ENCODE results near the gene ALDH1A2. TPM values are rescaled to one million over a fixed set of nuclear protein-coding genes. Genes with fewer than 3 reads are reported as not detected.

The ALDH1A2 gene
- polyA plus RNA-seq, 3 donors = 0.41 to 5.1 (median 3.4) TPM

GRCh38 chr15:58048261-58048660 is 17.2 kb downstream of the ALDH1A2 start:
- peaks cover 0 to 3% (median 2%) of the 10 kb centered on the region in 7 donors for H3K9me3 Mint-ChIP-seq

GRCh38 chr15:58047149-58047548 is 18.4 kb downstream of the ALDH1A2 start:
- Mint-ChIP-seq H3K9me3 (peaks cover 0 to 3% (median 2%) of the 10 kb centered on the region in 7 donors), H3K27me3 (ENCODE audit: low read depth in 3 of 3) (peaks cover 2 to 4% (median 2%) of the 10 kb centered on the region in 3 donors), H3K36me3 (no peaks in the 10 kb centered on the region), H3K4me1 (peaks cover 19% of the 10 kb centered on the region), H3K27ac (no peak overlapping the region), H3K4me3 (no peak overlapping the region)
- DNase-seq = no peak
- no peaks in the 10 kb centered on the region for H3K9me3 ChIP-seq (replicated peaks in 1 of 2; ENCODE audit: control insufficient read depth in 1 of 2, insufficient read depth in 1 of 2, low read length in 2 of 2)
- WGBS (ENCODE audit: insufficient coverage) = no CpG with 5 or more reads among the region's 2 CpGs
- H2AFZ ChIP-seq (ENCODE audit: insufficient read depth, low read depth, low read length, poor library complexity, severe bottlenecking) = no peak overlapping the region
- no peak for TF ChIP-seq CTCF (IDR thresholded peaks at IDR 0.05)
- H3K9ac ChIP-seq (ENCODE audit: insufficient read depth, low read length, poor library complexity, severe bottlenecking) = no peak overlapping the region
- intact Hi-C loops (cut with micrococcal nuclease) = no loop called here
- peaks cover 0 to 4% of the 10 kb centered on the region in 2 donors for H3K4me1 ChIP-seq (ENCODE audit: control insufficient read depth in 1 of 2, insufficient read depth in 2 of 2, low read length in 2 of 2)
- no peak overlapping the region for H3K27ac ChIP-seq (ENCODE audit: low read depth in 1 of 2, low read length in 2 of 2)
- no peaks in the 10 kb centered on the region for H3K79me2 ChIP-seq (ENCODE audit: insufficient read depth, low read length)
- H3K4me2 ChIP-seq (replicated peaks; ENCODE audit: extremely low read depth, low read length, poor library complexity, severe bottlenecking) = no peak overlapping the region
- H3K27me3 ChIP-seq (ENCODE audit: control insufficient read depth in 2 of 2, insufficient read depth in 2 of 2, low read length in 2 of 2) = no peaks in the 10 kb centered on the region
- no peak overlapping the region for H3K4me3 ChIP-seq (replicated peaks in 1 of 3; ENCODE audit: low read depth in 2 of 3, low read length in 3 of 3)
- H3K36me3 ChIP-seq (replicated peaks in 1 of 2; ENCODE audit: control insufficient read depth in 1 of 2, insufficient read depth in 2 of 2, low read length in 2 of 2) = no peaks in the 10 kb centered on the region
- H4K20me1 ChIP-seq (ENCODE audit: insufficient read depth, low read length) = no peaks in the 10 kb centered on the region

More at GRCh38 chr15:58048261-58048660, 17.2 kb downstream of the ALDH1A2 start:
- H3K4me3 Mint-ChIP-seq = no peak overlapping the region
- H3K27me3 ChIP-seq (ENCODE audit: control insufficient read depth in 2 of 2, insufficient read depth in 2 of 2, low read length in 2 of 2) = no peaks in the 10 kb centered on the region
- no peak for TF ChIP-seq CTCF (IDR thresholded peaks at IDR 0.05)
- no peaks in the 10 kb centered on the region for H3K36me3 ChIP-seq (replicated peaks in 1 of 2; ENCODE audit: control insufficient read depth in 1 of 2, insufficient read depth in 2 of 2, low read length in 2 of 2)
- intact Hi-C loops (cut with micrococcal nuclease) = no loop called here
- H3K27ac Mint-ChIP-seq = no peak overlapping the region
- H3K4me1 ChIP-seq (ENCODE audit: control insufficient read depth in 1 of 2, insufficient read depth in 2 of 2, low read length in 2 of 2) = peaks cover 0 to 4% of the 10 kb centered on the region in 2 donors
- H3K36me3 Mint-ChIP-seq = no peaks in the 10 kb centered on the region
- peaks cover 2 to 4% (median 2%) of the 10 kb centered on the region in 3 donors for H3K27me3 Mint-ChIP-seq (ENCODE audit: low read depth in 3 of 3)
- H3K9me3 ChIP-seq (replicated peaks in 1 of 2; ENCODE audit: control insufficient read depth in 1 of 2, insufficient read depth in 1 of 2, low read length in 2 of 2) = no peaks in the 10 kb centered on the region
- DNase-seq = no peak
- H2AFZ ChIP-seq (ENCODE audit: insufficient read depth, low read depth, low read length, poor library complexity, severe bottlenecking) = no peak overlapping the region
- H3K4me2 ChIP-seq (replicated peaks; ENCODE audit: extremely low read depth, low read length, poor library complexity, severe bottlenecking) = no peak overlapping the region
- no peaks in the 10 kb centered on the region for H3K79me2 ChIP-seq (ENCODE audit: insufficient read depth, low read length)
- H3K27ac ChIP-seq (ENCODE audit: low read depth in 1 of 2, low read length in 2 of 2) = no peak overlapping the region
- no peak overlapping the region for H3K9ac ChIP-seq (ENCODE audit: insufficient read depth, low read length, poor library complexity, severe bottlenecking)
- no peak overlapping the region for H3K4me3 ChIP-seq (replicated peaks in 1 of 3; ENCODE audit: low read depth in 2 of 3, low read length in 3 of 3)
- WGBS (ENCODE audit: insufficient coverage) = 94% methylated on average over 3 of the region's 3 CpGs
- no peaks in the 10 kb centered on the region for H4K20me1 ChIP-seq (ENCODE audit: insufficient read depth, low read length)
- H3K4me1 Mint-ChIP-seq = peaks cover 23% of the 10 kb centered on the region

Data from CD14-positive monocyte (primary cell).